ENCODE measurements around the gene SYDE2.

Gene SYDE2

DNA sequence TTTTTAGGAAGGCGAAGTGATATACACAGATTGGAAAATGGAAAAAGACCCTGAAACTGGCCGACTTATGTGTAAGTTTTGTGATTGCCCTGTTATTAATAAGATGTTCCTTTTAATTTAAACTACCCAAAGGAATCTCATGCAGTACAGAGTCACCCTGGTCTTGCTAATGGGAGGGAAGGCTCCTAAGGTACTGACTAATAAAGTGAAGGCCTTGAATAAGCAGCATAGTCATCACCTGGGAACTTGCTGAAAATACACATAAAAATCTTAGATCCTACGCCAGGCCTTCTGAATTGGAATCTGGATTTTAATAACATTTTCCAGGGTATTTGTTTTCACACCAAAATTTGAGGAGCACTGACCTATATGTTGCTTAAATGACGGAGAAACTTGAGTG is 79.1 kb downstream of the SYDE2 start:
- no peak for DNase-seq (ENCODE audit: low read depth)

DNA sequence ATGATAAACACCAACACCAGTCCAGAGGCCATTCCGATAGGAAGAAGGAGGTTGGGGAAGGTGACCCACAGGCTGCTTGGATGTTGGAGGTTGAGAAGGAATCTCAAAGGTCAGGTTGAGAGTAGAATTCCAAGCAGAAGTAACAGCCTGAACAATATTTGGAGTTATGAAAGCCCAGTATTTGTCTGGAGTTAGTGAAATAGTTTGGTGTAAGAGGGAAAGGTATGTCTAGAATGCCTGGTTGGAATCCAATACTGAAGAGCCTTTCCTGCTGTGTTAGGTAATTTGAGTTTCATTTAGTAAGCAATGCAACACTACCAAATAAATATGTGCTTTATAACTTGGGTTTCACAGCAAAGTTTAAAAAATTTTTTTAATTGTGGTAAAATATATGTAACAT is 82.1 kb downstream of the SYDE2 start:
- DNase-seq (ENCODE audit: low read depth): no peak

DNA sequence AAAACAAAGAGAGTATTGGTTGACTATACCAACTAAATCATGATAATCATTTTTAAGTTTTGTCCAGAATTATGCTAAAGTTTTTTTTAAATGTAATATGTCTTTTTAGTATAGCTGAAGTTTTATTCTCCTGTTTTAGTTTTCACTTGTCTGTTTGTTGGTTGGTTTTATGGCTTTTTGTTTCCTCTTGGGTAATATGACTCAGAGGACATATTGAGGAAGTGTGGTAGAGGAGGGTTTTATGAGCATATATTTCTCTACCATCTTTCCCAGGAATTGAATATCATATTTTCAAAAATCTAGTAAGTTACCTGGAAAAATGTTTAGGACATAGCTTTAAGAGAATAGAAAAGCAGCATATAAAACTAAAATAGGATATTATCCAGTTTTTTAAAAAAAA is 84.0 kb downstream of the SYDE2 start:
- no peak for DNase-seq (ENCODE audit: low read depth)

DNA sequence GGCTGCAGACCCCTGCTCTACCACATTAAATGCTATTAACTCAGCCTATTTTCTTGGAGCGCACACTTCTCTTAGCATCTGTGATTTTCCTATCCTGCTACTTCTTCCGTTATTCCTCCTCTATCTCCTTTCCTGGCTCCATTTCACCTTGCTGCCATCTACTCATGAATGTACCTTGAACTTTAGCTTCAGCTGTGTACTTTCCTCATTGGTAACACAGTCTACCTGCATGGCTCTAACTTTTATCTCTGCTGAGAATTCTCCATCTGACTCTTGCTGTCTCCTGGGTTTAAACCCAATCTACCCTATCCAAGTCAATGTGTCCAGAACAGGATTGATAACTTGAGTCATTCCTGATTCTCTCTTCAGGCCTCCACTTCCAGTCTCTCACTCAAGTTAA is 84.9 kb downstream of the SYDE2 start:
- no peak for DNase-seq (ENCODE audit: low read depth)

DNA sequence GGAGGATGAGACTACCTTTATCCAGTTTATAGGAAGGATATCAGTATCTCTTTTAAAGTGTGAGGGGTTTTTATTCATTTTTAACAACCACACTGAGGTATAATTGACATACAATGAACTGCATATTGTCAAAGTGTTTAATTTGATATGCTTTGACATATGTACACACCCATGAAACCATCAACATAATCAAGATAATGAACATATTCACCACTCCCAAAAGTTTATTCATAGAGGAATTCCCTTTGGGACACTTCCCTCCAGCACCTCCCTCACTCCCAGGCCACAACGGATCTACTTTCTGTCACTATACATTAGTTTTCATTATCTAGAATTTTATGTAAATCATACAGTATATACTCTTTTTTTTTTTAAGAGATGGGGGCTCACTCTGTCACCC is 89.1 kb downstream of the SYDE2 start:
- no peak for DNase-seq (ENCODE audit: low read depth)

DNA sequence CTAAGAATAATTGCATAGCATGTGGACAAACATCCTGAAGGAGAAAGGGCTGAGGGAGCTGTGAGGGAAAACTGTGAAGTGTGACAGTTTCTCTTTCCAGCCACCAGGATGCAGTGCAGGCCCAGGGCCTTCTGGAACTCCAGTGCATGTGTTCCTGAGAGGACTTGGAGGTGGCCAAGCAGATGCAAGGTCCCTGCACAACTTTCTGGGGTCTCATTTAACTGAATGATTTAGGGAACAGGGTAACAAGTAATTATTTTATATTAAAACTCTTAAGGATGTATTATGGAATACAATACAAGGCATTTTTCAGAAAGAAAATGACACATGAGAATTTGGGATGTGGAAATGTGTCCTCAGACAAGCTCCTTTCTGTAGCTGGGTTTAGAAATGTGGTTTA is 91.3 kb downstream of the SYDE2 start:
- DNase-seq (ENCODE audit: low read depth): peak; percentile 5

All from activated T-cell treated with anti-CD3 and anti-CD28 coated beads for 24 hours (primary cell).